HG03135 (cell line): ENCODE data around the gene GHRHR.

Experiments
- ATAC-seq: cut with Tn5 transposase; IDR thresholded peaks from one replicate; pipeline ENCODE4 v1.9.1; 2021; ENCODE audit warnings: mild to moderate bottlenecking, moderate library complexity; ENCODE audit not compliant: unreplicated experiment

The GHRHR gene

DNA sequence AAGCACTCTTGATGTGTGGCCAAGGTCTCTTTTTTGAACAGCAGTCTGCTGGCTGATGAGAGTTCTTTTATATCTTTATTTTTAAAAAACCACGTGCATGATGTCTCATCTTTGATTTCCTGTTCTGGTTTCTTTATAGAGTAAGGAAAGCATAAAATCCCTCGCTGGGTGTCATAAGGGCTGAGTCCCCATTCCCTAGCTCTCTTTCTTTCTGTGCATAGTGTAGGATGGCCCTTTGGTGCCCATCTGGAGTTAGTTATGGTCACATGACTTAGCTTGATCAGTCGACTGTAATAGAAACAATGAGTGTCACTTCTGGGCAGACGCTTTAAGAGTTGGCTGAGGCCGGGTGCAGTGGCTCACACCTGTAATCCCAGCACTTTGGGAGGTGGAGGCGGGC is 38.5 kb downstream of the GHRHR start:
- ATAC-seq = no peak

DNA sequence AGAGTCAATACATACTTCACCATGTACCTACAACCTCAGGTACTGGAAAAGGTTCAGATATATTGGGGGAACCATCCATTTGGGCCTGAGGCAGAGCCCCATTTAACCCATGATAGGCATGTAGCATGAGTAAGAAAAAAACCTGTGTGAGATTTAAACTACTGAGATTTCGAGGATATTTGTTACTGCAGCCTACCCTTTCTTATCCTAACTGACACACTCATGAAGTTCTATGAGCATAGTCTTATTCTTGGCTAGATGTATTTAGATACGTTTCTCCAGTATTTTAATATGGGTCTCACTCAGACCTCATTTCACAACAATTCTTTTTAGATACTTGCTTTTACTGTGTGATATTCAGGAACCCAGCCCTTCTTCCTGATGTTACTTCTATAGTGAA is 39.3 kb downstream of the GHRHR start:
- ATAC-seq = no peak

DNA sequence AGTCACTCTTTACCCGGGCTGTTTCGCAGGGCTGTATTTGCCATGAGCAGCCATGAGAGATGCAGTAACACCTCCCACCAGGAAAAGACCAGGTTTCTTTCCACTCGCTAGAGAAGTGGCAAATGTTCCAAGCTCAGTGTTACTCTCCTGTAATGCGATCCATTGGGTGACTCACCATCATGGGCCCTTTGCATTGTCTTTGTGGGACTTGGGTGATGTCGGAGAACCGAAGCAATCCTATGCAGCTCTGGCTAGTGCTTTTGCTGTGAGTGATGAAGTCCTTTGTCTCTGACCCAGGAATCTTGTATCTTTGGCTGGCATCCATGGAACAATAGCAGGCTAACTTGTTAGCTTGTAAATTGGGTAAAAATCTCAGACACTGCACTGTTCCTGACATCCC is 40.0 kb downstream of the GHRHR start:
- no peak for ATAC-seq

DNA sequence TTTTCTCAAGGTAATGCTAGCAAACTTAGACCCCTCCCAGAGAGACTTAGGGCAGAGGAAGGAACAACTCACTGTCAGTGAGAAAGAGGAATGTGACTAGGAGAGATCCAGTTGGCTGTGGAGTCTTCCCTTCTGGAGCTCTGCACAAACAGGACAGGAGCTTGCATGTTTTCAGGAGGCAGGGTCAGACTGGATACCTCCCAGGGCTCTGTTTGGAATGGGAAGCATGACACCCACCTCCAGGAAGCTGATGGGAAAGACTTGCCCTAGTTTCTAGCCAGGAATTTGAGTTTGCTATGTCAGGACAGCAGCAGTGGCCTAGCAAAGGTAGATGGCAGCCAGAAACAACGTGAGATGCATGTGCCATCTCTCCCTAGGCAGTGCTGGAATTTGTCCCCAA is 40.6 kb downstream of the GHRHR start:
- no peak for ATAC-seq

DNA sequence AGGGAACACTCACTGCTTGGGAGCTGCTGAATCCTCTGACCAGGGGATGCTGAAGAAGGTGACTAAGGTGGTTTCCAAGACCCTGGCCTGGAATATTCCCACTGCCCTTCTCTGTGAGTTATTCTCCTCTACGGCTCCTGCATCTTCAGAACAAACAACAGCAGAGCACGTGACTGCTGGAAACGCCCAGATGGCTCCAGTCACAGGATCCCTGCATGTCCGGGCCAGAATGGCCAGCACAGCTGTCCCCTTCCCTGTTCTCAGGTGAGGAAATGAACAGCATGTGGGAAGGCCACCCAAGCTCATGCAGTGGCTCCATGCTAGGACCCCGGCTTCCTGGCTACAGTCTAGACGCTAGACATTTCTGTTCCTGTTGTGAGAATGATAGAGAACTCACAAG is 43.1 kb downstream of the GHRHR start:
- ATAC-seq = no peak

DNA sequence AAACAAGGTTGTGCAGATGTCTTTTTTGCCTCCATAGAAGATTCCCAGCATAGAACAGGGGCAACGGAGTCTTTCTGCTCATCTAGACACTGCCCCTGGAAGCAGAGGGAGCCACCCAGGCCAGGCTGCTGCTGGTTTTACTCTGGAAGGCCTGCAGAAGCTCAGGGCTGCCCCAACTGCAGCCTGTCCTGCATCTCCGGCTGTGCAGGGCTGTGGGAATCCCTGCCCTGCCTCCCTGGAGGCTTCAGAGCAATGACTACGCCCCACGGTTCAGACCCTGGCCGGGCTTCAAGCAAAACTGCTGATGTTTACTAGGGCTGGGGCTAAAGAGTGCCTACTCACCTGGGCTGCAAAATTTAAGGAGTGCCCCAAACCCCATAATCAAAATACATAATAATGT is 43.9 kb downstream of the GHRHR start:
- no peak for ATAC-seq

GRCh38 chr7:31014826-31015225 is 51.1 kb downstream of the GHRHR start:
- ATAC-seq = no peak

GRCh38 chr7:31017032-31017675 is 53.4 kb downstream of the GHRHR start:
- ATAC-seq = no peak

DNA sequence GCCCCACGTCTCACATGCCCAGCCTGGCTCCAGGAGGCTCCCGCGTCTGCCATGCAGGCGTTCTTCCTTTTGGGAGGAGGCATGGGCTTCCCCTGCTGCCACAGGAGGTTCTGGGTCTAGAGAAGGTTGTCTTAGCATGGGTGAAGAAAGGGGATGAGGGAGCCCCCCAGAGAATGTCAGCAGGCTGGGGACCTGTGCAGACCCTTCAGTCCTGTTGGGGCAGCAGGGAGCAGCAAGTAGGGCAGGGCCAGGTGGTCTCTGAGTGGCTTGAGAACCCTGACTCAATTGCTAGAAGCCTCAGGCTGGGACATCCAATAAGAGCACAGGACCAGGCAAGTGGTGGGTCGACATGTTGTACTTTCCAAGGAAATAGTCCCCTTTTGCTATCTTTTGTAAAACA is 54.0 kb downstream of the GHRHR start:
- no peak for ATAC-seq

DNA sequence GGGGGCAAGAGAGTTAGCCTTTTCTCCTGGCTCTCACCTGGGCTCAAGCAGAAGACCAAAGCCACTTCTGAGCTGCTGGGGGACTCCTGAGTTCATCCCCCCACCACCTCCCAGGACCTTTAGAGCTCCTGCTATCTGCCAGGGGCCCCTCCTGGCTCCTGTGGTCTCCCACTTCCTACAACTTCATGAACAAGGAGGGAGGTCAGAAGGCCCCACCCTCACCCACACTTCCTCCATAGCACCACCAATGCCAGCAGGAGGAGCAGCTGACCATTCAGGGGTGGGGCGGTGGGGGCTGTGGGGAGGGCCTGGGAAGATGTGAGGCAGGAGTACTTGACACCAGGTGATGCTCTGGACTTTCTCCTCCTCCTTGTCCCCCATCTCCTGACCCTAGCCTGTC is 55.8 kb downstream of the GHRHR start:
- ATAC-seq = no peak

GRCh38 chr7:31020161-31020560 is 56.4 kb downstream of the GHRHR start:
- ATAC-seq = no peak

DNA sequence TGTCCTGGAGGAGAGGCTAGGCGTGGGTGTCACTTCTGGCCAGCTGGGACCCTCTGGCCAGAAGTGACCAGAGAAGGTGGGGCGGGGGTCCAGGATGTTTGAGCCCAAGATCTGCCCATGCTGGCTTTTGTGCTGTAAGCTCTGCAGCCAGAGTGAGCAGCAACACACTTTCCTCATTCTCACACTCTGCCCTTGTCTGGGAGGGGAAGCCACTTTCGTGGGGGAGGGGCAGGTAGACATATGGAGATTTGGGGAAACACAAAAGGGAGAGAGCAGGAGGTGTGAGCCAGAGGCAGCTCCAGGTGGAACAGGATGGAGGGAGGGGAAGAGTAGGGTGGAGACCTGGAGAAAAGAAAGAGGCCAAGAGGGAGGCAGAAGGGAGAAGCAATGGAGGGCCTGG is 56.9 kb downstream of the GHRHR start:
- ATAC-seq = no peak

- ATAC-seq = no peak
Measured at GRCh38 chr7:31022117-31022516, 58.4 kb downstream of the GHRHR start.

DNA sequence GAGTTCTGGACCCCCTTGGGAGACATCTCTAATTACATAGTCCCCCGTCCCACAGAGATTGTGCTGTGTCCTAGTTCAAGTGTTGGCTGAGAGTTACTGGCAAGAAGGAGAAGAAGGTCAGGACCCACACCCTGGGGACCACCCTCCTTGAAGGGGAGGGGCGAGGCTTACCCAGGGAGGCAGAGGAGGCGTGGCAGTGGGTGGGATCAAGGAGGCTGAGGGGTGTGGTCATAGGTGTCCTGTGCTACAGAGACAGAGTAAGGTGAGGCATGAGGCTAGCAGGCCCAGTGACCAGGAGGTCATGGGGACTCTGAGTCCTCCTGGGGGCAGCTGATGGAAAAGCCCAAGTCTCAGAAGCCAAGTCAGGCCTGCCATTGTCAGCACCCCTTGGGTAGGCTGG is 59.0 kb downstream of the GHRHR start:
- no peak for ATAC-seq

DNA sequence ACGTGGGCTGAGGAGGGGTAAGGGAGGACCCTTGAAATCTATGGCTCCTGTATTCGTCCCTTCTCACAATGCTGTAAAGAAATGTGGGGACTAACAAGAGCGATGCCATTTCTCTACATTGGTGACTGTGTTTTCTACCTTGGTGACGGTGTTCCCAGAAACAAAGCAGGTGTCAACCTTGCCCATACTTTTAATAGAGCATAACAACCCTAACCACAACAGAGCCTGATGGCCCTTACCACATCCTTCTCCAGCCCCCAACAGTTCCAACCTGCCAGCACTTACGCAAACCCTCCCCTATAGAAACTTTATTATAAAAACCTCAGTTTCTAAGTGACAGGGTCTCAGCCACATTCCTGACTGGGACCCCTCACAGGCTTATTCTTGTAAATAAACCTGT is 60.1 kb downstream of the GHRHR start:
- no peak for ATAC-seq

DNA sequence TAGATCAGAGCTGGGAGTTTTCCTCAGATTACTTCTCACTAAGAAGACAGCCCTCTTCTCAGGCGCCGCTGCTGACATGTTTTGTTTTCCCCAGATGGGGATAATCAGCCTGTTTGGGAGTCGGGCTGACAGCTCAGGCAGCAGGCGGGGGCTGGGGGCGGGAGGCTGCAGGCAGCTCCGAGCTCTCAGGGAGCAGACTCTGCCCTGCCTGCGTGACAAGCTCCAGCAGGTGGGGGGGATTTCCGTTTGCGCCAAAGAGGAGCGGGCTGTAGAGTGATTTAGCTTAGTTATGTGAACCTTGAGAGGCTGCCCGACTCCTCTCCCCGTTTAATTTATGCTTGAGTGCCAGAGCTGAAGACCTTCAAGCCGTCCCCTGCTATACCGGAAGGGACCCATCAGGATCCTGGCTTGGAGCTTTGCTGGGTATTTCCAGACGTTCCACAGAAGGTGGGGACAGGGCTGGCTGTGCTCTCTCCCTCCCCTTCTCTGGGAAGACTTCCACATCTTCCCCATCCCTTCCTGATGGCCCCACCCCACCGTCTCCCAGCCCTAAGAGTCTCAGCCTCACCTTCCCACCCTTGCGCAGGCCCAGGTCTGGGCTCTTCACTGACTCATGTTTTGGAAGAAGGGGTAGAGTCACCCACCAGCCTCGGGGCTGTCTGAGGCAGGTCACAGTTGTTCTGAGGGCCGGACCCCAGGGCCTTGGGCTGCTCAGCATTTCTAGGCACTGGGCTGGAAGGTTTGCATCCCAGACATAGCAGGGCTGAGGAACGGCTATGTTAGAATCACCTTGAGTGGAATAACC is 63.6 kb downstream of the GHRHR start:
- no peak for ATAC-seq

DNA sequence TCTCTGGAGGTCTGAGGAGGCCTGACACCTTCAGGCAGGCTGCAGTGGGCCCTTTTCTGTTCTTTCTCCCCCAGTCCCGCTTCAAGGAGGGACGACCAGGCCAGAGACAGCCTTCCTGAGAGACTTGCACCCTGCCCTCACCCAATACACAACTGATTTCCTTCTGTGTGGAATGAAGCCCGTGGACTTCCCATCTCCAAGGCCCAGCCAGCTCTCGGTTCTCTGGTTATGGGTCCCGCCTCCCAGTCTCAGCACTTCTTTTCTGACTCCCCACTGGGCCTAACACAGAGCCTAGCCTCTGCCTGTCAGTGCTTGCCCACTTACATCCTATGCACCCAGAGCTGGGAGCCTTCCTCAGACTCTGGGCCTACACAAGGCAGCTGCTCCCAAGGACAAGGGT is 64.3 kb downstream of the GHRHR start:
- ATAC-seq = no peak

DNA sequence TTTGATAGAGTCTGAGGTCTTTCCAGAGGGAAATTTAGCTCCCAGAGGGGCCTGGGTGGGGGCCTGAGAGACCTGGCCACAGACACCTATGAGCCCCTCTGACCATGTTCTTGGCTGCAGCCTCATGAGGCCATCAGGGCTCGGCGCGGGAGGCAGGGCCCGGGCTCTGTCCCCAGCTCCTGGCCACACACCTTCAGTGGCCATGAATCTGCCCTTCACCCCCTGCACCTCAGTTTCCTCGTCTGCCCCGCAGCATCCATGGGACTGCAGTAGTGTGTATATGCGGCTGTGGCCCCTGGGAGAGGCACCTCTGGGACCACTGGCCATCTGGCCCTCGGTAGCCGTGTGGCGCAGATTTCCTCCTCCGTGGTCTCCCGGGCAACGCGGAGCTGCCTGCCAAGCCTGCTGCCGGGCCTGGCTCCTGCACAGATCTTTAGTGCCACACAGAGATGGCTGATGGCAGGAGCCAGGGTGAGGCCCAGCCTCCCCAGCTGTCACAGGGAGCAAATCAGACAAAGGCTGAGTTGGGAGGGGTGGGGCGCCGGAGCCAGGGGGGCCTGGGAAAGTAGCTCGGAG is 64.8 kb downstream of the GHRHR start:
- no peak for ATAC-seq
